CD4-positive, alpha-beta T cell (primary cell): ENCODE measurements around the gene LEPROT. TPM values are rescaled to one million over a fixed set of nuclear protein-coding genes. Genes with fewer than 3 reads are reported as not detected.

Source experiments
- ATAC-seq: fragments of 200-7000 bp; cut with Tn5 transposase; one replicate; pipeline ENCODE4 v1.10.0; 2022; ENCODE audit warnings: mild to moderate bottlenecking; ENCODE audit not compliant: poor library complexity
- CTCF ChIA-PET: fragments of 350-600 bp; sonication (Branson Sonifier 250); formaldehyde crosslinking; loops from one replicate; lab custom pipeline; 2021; ENCODE audit warnings: antibody characterized with exemption, inconsistent platforms; lab: Charles Lee
- POLR2A ChIA-PET: fragments of 350-600 bp; sonication (Branson Sonifier 250); formaldehyde crosslinking; loops from one replicate; lab custom pipeline; 2021; ENCODE audit warnings: antibody characterized with exemption, inconsistent platforms; lab: Charles Lee
- DNase-seq, 14 experiments: peaks; one replicate each; pipeline ENCODE4 v3.0.0-alpha.2; 2013 to 2020; ENCODE audit warnings: mixed read lengths in 2 of 14
- H3K27ac ChIP-seq, 2 donors: one replicate each; pipeline versions ENCODE4 v1.5.1 to v1.7.0; 2013; ENCODE audit warnings: low read length in 2 of 2, low read depth in 1 of 2, mild to moderate bottlenecking in 1 of 2
- H3K27me3 ChIP-seq, 2 experiments: 1 replicate in 1 of 2; 2 replicates in 1 of 2; pipeline versions ENCODE4 v1.6.1 to v1.7.0; 2013; ENCODE audit warnings: low read length in 2 of 2, control low read depth in 1 of 2, mild to moderate bottlenecking in 1 of 2, moderate library complexity in 1 of 2; ENCODE audit not compliant: insufficient read depth in 2 of 2, control insufficient read depth in 1 of 2
- H3K36me3 ChIP-seq: one replicate; pipeline ENCODE4 v1.6.1; 2013; ENCODE audit warnings: low read length, control low read depth; ENCODE audit not compliant: insufficient read depth
- H3K4me1 ChIP-seq: one replicate; pipeline ENCODE4 v1.6.1; 2013; ENCODE audit warnings: low read length, control low read depth; ENCODE audit not compliant: insufficient read depth
- H3K4me3 ChIP-seq: one replicate; pipeline ENCODE4 v1.5.1; 2013; ENCODE audit warnings: mild to moderate bottlenecking, low read length, moderate library complexity
- H3K9me3 ChIP-seq, 2 experiments: 1 replicate in 1 of 2; 2 replicates in 1 of 2; pipeline versions ENCODE4 v1.6.1 to v1.7.0; 2013; ENCODE audit warnings: low read length in 2 of 2, mild to moderate bottlenecking in 2 of 2, control low read depth in 1 of 2, moderate library complexity in 1 of 2; ENCODE audit not compliant: control insufficient read depth in 1 of 2, insufficient read depth in 1 of 2
- H3K27ac Mint-ChIP-seq: one replicate; pipeline ENCODE4 v1.8.0; 2020; ENCODE audit warnings: mixed read lengths
- H3K27me3 Mint-ChIP-seq: one replicate; pipeline ENCODE4 v1.8.0; 2021; ENCODE audit warnings: mixed read lengths
- H3K36me3 Mint-ChIP-seq: one replicate; pipeline ENCODE4 v1.8.0; 2021; ENCODE audit warnings: low read depth, mixed read lengths
- H3K4me1 Mint-ChIP-seq: one replicate; pipeline ENCODE4 v1.8.0; 2021; ENCODE audit warnings: low read depth, mixed read lengths
- H3K4me3 Mint-ChIP-seq: one replicate; pipeline ENCODE4 v1.8.0; 2020; ENCODE audit warnings: mild to moderate bottlenecking, mixed read lengths
- H3K9me3 Mint-ChIP-seq: one replicate; pipeline ENCODE4 v1.8.0; 2020; ENCODE audit warnings: mixed read lengths
- CTCF ChIP-seq: fragments of 200-600 bp; IDR thresholded peaks from one replicate; pipeline ENCODE4 v1.8.0; 2022; ENCODE audit warnings: antibody characterized with exemption, mild to moderate bottlenecking
- intact Hi-C, 2 experiments: fragments of 100-400 bp; cut with DNase I in 1 of 2; cut with micrococcal nuclease in 1 of 2; formaldehyde crosslinking; loops; one replicate each; pipeline versions ENCODE4 v1.15.1 to v1.9.0; 2023 to 2025; cut with DNase I, micrococcal nuclease
- total RNA-seq, 174 experiments: library from RNA in 2 of 174; stranded (reverse) in 2 of 174; gene quantifications; one replicate each; pipeline ENCODE4 v1.2.3 and lab custom pipeline; 2021 to 2026

The LEPROT gene
- total RNA-seq, 2 experiments from 2014 or later, result 20.2 to 23.9 TPM

- peaks cover 19% of the 10 kb centered on the region for H3K27me3 Mint-ChIP-seq
- Histone ChIP-seq H3K27me3 (no peaks in the 10 kb centered on the region), H3K9me3 (no peaks in the 10 kb centered on the region), H3K27ac (no peak overlapping the region), H3K4me1 (no peaks in the 10 kb centered on the region), H3K36me3 (no peaks in the 10 kb centered on the region), H3K4me3 (no peak overlapping the region)
- ATAC-seq (no peak), DNase-seq (no peak)
- peaks cover 4% of the 10 kb centered on the region for H3K36me3 Mint-ChIP-seq
- ChIA-PET POLR2A (no interaction called here), CTCF (interaction anchor here (0.9 kb wide), 1 partner anchor 10 kb away, joined by 3 read pairs; no protein-coding TSS in a partner anchor)
- H3K9me3 Mint-ChIP-seq, result no peaks in the 10 kb centered on the region
- TF ChIP-seq CTCF, result no peak
- no peak overlapping the region for H3K27ac Mint-ChIP-seq
- no peak overlapping the region for H3K4me3 Mint-ChIP-seq
- intact Hi-C loops, result loop anchor here in 1 of 2 experiments (10.0 kb wide), 1 partner anchor 832 kb away; no protein-coding TSS in a partner anchor
- no peaks in the 10 kb centered on the region for H3K4me1 Mint-ChIP-seq
Measured at GRCh38 chr1:65412984-65413375, 7.5 kb upstream of the LEPROT start.

- H3K36me3 ChIP-seq, result no peaks in the 10 kb centered on the region
- no peak overlapping the region for H3K4me3 ChIP-seq
- peaks cover 19% of the 10 kb centered on the region for H3K27me3 Mint-ChIP-seq
- ATAC-seq (no peak), DNase-seq (no peak)
- H3K27me3 ChIP-seq, result no peaks in the 10 kb centered on the region
- no peak overlapping the region for H3K27ac ChIP-seq
- no peak for TF ChIP-seq CTCF
- ChIA-PET POLR2A (no interaction called here), CTCF (no interaction called here)
- no peaks in the 10 kb centered on the region for H3K9me3 ChIP-seq
- H3K4me1 ChIP-seq, result peaks cover 6% of the 10 kb centered on the region
- no peak overlapping the region for H3K27ac Mint-ChIP-seq
- H3K4me3 Mint-ChIP-seq, result no peak overlapping the region
- H3K36me3 Mint-ChIP-seq, result peaks cover 5% of the 10 kb centered on the region
- intact Hi-C loops, result loop anchor here in 1 of 2 experiments (10.0 kb wide), 1 partner anchor 830 kb away; no protein-coding TSS in a partner anchor
- no peaks in the 10 kb centered on the region for H3K9me3 Mint-ChIP-seq
- H3K4me1 Mint-ChIP-seq, result peaks cover 10% of the 10 kb centered on the region
Measured at GRCh38 chr1:65414538-65414937, 5.9 kb upstream of the LEPROT start.

GRCh38 chr1:65416767-65417166 lies 3.7 kb upstream of the LEPROT start:
- no peak for TF ChIP-seq CTCF
- H3K27ac ChIP-seq, result no peak overlapping the region
- ATAC-seq, result no peak
- Mint-ChIP-seq H3K27me3 (peaks cover 8% of the 10 kb centered on the region), H3K27ac (no peak overlapping the region), H3K9me3 (no peaks in the 10 kb centered on the region), H3K4me1 (peaks cover 18% of the 10 kb centered on the region), H3K36me3 (peaks cover 8% of the 10 kb centered on the region), H3K4me3 (no peak overlapping the region)
- ChIA-PET POLR2A (interaction anchor here (0.6 kb wide), 1 partner anchor 13 kb away, joined by 3 read pairs; no protein-coding TSS in a partner anchor), CTCF (interaction anchor here (1.9 kb wide), 1 partner anchor 162 kb away, joined by 4 read pairs; no protein-coding TSS in a partner anchor)
- H3K4me1 ChIP-seq, result peaks cover 15% of the 10 kb centered on the region
- H3K36me3 ChIP-seq, result no peaks in the 10 kb centered on the region
- no peak for DNase-seq
- H3K27me3 ChIP-seq, result no peaks in the 10 kb centered on the region
- H3K9me3 ChIP-seq, result no peaks in the 10 kb centered on the region
- H3K4me3 ChIP-seq, result no peak overlapping the region
- intact Hi-C loops, result loop anchor here (5.0 to 10.0 kb wide), 2 partner anchors 539 to 828 kb away; no protein-coding TSS in a partner anchor
